ENCODE results near the gene ORMDL3.
"Not testable (repeated sequence)": the region's sequence is repeated elsewhere in the genome, so short reads cannot be mapped to it uniquely, and the experiment has no call there.

The ORMDL3 gene

DNA sequence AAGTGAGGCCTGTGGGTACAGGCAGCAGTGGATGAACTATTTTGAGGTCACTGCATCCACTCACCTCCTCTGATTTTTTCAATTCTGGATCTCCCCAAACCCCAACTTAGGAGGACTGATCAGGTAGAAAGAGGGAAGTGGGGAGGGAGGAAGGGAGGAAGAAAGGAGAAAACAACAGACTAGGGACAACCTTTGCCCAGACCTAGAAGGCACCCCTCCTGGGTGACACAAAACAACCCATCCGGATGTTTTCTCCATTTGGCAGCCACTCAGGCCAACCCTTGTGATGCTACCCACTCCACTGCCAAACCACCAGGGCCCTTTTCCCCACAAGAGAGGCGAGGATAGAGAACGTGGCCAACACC lies 2.7 kb downstream of the ORMDL3 start:
- DNase-seq (ENCODE audit: low spot score) = no peak

DNA sequence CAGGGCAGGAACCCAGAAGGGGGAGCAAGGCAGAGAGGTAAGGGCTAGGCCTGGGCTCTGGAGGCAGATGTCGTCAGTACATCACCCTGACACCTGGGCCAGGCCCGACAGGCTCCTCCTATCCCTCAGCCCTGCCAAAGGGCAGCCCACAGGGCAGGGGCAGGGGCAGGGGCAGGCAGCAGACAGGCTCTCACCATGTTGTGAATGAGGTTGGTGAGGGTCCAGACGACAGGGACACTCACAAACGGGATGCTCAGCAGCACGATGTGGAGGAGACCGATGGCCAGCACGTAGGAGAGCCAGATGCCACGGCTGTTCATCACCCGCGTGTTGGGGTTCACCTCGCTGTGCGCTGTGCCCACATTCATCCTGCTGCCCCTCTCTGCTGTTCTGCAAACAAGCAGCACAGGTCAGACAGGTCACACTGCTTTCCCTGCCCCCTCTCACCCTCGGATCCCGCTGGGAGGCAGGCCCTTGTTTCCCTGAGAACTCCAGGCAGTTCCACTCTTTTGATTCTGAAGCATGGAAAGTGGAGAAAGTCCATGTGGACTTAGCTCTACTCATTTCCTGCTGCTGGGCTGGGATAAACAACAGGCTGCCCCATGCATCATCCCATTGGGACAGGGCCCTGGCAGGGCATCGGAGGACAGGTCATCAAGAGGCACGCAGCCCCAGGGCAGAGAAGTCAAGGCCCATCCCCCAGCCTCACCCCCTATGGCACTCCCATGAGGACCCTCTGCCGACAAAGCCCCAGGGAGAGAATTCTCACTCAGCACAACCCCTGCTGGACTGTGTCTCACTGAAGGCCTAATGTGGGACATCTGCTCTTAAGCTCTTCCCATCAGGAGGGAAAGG lies 3.3 kb downstream of the ORMDL3 start:
- DNase-seq (ENCODE audit: low spot score) = no peak

DNA sequence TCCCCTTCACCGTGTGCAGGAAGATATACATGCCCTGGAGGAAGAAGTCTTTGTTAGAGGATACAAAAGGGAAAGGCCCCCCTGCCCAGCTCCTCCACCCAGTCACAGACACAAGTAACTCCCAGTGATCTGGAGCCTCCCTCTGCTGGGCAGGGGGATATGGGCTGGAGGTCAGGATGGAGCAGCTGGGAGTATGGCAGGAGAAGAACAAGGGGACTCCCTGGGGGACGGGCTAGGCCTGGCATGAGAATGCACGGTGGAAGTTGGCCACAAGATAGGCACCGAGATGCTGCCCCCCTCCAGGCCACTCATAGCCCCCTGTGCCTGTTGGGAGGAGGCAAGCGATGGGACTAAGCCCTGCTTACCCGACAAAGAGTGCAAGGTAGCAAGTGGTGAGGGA lies 4.2 kb downstream of the ORMDL3 start:
- DNase-seq (ENCODE audit: low spot score) = no peak

DNA sequence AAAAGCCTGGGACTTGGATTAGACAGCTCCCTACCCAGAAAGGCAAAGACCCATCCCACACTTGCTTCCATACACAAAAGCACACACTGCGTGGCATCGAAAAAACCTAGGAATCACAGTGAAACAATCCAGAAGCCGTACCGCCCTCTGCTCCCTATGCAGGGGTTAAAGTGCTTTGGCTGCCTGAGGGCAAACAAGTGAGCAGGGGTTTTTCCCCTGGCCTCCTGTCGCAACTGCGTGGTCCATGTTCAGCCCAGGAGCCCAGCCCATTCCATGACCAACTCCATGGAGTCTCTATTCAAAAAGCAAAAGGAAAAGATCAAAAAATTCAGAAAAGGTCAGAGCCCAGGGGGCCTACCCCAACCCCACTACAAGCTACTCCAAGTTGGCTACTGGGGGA lies 5.4 kb downstream of the ORMDL3 start:
- DNase-seq (ENCODE audit: low spot score) = no peak

DNA sequence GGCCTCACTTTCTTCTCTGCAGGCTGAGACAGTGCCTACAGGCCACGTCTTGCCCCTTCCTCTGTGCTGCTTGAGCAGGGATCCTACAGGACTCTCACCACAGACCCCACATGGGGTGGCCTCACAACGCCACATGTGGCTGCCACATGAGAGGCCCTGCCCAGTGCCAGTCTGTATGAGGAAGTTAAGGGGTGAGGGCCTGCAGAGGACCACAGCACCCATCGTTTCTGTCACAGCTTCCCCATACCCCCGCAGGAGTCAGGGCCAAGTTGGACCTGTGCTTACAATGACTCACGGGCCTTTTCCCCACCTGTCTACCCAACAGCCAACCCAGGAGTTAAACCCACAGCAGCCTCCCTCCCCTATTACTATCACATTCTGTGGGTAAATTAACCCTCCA lies 6.1 kb downstream of the ORMDL3 start:
- no peak for DNase-seq (ENCODE audit: low spot score)

DNA sequence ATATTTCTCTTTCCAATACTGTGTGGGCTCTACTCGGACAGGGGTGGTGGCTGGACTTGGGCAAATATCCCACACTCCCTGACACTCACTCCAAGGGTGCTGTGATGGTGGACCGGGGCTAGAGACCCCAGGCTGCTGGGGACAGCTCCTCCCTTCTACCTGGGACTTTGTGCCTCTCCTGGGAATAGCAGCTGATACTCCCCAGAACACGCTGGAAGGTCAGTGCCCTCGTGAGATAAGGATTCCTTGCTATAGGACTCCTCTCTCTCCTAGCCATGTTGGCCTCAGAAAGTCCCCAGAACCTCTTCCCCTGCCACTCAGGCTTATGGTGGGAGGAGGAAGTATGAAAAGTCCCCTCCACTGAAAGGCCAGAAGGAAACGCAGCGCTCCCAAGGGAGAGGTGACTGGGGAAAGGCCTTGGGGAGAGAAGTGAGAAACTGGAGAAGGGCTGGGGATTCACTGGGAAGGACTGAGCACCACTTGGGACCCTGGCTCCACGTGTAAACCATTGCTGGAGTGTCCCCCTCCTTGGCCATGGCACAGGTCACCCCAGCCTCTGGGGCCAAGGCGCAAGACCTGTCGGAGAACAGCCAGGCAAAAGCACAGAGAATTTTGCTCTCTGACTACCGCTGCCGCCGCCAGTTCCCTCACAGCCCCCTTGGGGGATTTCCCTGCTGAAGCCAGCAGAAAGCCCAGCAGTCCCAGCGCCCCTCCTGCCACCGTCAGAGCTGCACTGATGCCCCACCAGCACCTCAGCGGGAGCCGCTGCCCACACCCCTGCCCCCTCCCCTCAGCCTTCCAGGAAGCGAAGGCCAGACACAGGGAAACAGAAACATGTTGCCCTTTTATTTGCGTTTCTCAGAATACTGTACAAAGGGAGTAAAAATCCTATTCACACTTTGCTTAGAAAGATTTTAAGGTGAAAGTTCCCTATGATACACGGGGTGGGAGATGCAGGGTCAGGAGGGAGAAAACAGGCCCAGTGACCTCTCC lies 6.9 kb downstream of the ORMDL3 start:
- no peak for DNase-seq (ENCODE audit: low spot score)

DNA sequence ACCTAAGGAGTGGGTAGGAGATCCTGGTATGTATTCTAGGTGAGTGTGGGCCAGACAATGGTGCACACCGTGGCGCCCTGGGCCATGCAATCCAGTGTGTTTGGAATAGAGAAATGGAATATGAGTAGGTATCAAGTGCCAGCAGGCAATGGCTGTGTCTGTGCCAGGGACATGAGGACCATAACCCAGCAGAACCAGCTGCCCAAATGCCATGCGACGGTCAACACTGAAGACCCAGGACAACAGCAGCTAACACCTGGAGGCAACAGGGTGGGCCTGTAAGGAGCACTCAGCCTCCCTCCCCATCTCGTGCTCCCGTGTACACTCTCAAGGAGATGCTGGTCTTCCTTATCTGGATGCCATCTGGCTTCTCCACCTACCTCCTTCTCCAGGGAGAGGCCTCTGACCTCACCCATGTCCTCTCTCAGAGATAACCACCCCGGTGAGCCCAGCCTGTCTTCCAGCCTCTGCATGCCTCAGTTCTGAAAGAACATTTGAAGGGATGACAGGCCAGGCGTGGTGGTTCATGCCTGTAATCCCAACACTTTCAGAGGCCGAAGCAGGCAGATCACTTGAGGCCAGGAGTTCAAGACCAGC lies 8.2 kb downstream of the ORMDL3 start:
- no peak for DNase-seq (ENCODE audit: low spot score)

DNA sequence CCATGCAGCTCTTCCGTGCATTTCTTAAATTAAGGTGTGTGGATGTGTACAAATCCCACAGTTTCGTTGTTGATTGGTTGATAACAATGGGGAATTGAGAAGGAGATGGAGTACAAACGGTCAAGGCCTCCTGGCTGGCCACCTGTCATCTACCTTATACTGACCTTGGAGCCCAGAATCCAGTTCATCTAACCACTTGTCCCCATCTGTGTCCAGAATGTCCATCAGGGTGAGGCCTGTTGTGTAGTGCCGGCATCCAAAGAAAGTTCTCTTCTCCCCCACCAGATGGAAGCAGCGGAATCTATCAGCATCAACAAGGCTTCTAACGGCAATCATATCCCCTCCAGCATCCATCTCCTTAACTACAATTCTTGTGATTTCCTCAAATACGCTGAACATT lies 10.5 kb downstream of the ORMDL3 start:
- peak; percentile 35 for DNase-seq (ENCODE audit: low spot score)

DNA sequence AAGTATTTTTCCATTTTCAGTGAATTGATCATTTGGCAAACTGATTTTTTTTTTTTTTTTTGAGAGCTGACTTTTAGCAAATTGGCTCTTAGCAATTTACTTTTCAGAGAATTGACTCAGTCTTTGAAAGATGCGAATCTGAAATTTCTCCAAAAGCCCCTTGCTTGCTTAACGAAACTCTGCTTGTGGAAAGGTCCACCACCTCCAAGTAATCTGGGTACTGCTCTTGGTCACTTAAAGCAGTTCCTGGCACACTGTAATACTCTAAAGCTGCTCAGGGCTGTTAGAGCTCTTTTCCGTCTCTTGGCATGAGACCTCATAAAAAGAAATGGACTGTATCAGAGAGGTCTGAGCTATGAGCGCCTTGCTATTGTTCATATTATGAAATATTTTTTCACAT lies 11.8 kb downstream of the ORMDL3 start:
- no peak for DNase-seq (ENCODE audit: low spot score)

DNA sequence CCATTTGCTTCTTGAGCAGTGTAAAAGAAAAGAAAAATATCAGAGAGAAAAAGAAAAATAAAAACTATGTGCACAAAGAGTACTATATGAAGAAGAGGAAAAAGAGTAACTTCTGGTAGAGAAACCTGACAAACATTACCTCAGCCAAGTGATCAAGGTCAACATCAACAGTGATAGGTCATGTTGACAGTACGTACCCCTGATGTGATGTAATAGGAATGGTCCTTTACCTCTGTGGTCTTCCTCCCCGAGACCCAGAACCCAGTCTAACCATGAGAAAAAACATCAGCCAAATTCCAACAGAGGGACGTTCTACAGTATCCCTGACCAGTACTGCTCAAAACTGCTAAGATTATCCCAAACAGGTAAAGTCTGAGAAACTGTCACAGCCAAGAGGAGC lies 13.4 kb downstream of the ORMDL3 start:
- DNase-seq (ENCODE audit: low spot score) = no peak

DNA sequence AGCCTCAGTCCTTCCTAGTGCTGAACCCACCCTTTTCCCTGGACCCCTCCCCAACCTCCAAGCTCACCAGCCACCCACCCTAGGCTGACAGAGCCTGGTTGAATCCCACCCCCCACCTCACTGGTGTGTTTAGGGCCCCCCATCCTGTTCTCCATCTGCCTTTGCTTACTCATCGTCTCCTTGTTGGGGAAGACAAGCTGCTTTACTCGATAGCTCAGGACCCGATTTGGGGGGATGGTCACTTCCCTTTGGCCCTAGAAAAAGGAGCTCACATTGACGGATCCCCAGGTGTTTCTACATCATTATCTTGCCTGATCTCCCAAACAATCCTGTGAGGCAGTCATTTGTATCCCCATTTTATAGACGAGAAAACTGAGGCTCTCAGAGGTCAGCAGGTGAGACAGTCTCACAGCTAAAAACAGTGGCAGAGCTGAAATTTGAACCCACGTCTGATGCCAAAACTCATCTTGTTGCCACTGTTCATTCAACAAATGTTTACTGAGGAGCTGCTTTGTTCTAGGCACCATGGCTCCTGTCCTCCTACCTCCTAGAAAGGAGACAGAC lies 18.5 kb downstream of the ORMDL3 start:
- DNase-seq (ENCODE audit: low spot score) = no peak

DNA sequence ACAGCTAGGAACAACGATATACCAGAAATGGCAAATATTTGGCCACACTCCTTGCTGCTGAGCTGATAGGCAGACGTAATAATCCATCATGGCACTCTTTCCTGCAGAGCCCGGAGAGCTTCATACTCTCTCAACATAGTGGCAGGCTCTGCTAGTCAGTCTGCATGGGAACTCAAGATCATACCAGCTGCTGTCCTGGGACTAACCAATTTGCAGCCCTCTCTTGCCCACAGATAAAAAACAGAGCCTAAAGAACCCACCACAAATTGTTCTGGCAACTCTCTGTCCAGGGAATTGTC lies 22.5 kb downstream of the ORMDL3 start:
- DNase-seq (ENCODE audit: low spot score) = no peak

DNA sequence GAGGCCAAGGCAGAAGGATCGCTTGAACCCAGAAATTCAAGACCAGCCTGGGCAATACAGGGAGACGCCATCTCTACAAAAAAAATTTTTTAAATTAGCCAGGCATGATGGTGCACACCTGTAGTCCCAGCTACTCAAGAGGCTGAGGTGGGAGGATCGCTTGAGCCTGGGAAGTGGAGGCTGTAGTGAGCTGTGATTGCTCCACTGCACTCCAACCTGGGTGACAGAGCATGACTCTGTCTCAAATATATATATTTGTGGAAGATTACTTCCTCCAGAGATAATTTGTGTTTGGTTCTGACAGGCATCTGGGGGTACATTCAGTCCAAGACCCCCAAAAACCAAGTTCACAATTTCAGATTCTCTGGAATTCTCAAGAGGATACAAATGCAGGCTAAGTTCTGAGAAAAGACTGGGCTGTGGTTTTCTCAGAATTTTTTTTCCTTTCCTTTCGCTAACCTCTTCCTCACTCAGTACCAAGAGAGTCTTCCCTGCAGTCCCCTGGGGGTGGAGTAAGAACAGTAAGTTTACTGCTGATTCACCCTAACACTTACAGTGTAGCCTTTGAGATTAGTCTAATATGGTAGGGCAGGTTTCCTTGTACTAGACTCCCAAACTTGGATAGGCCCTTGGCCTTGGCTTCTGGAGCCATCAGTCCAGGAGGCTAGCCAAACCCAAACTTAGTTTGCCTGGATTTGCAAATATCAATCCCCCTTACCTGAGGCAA lies 24.1 kb downstream of the ORMDL3 start:
- no peak for DNase-seq (ENCODE audit: low spot score)

DNA sequence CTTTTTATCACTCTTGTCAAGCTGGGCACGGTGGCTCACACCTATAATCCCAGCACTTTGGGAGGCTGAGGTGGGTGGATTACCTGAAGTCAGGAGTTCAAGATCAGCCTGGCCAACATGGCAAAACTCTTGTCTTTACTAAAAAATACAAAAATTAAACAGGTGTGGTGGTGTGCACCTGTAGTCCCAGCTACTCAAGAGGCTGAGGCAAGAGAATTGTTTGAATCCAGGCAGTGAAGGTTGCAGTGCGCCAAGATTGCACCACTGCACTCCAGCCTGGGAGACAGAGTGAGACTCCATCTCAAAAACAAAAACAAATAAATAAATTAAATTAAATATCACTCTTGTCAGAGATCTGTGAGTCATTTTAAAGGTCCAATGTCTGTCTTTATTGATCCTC lies 25.4 kb downstream of the ORMDL3 start:
- not testable (repeated sequence) for DNase-seq (ENCODE audit: low spot score)

DNA sequence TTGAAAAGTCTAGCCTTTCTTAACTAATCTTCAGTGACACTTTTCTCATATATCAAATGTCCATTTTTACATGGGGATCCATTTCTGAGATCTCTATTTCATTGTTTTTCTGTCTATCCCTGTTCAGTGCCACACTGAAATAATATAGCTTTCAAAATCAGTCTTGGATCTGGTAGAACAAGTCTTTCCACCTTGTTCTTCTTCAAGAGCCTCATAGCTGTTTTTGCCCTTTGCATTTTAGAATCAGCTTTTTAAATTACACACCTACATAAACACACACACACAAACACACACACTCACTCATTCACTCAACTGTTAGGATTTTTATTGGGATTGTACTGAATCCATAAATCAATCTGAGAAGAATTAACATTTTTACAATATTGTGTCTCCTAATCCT lies 28.2 kb downstream of the ORMDL3 start:
- DNase-seq (ENCODE audit: low spot score) = no peak

DNA sequence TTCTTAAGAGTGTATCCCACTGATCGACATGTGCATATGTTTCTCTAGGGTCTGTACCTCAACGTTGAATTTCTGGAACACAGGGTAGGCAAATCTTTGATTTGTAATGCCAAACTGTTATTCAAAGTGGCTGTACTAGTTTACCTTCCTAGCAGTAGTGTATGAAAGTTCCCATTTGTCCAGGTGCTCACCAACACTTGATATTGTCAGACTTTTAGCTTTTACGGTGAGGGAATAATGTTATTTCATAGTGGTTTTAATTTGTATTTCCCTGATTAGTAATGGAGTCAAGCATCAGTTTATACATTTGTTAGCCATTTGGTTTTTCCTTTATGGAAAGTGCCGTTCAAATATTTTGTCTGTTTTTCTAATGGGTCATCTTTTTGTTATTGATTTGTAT lies 29.3 kb downstream of the ORMDL3 start:
- DNase-seq (ENCODE audit: low spot score) = no peak

DNA sequence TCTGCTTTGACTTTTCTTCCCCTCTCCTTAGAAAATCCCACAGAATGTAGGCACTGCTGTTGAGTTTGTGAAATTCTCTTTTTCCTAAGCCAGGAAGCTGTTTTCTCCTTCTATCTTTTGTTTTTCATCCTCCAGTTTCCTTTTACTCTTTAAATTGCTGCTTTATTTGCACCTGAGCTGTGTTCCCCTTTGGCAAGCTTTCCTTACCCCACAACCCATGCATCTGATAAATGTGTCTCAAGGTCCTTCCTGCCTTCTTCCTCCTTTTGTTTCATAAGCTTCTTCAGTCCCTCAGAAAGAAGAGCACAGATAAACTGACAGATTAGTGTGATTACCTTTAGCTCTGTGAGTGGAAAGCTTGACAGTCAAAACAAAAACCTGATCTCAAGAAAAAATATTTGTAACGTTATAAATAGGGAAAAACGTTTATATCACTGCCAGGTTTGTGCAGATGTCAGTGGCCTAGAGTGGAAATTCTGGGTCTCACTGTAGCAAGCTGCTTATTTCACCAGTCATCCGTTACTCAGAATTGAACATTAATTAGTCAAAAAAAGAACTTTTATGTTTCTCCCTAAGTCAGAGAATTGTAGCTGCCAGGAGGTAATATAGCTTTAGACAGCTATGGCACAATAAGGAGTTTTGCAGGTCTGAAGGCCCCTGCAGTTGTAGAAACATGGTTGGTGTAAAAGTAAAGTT lies 32.6 kb downstream of the ORMDL3 start:
- no peak for DNase-seq (ENCODE audit: low spot score)

DNA sequence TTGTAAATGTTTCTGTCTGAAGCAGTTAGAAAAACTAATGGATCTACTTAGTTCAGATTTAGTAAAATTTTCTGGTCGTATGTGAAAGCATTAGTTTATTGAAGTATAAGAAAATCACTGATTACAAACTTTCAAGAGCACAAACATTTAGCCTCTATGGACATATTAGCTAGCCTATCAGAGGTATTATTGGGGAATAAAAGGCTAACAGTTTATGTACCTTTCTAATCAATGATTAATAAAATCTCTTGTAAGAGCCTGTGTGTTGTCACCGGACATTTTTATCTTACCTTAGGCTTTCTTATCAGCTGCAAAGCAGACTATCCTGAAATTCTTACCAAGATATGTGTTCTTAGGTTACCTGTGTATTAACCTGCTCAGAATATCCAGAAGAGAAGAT lies 38.2 kb downstream of the ORMDL3 start:
- no peak for DNase-seq (ENCODE audit: low spot score)

DNA sequence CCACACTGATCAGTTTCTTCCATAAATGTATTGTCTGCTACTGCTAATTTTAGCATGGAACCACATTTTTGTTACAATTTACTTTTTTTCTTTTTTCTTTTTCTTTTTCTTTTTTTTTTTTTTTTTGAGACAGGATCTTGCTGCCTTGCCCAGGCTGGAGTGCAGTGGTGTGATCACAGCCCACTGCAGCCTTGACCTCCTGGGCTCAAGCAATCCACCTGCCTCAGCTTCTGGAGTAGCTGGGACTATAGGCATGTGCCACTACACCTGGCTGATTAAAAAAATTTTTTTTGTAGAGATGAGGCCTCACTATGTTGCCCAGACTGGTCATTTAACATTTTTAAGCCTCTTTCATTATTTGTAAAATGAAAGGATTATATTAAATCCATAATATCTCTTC lies 40.3 kb downstream of the ORMDL3 start:
- DNase-seq (ENCODE audit: low spot score) = no peak

DNA sequence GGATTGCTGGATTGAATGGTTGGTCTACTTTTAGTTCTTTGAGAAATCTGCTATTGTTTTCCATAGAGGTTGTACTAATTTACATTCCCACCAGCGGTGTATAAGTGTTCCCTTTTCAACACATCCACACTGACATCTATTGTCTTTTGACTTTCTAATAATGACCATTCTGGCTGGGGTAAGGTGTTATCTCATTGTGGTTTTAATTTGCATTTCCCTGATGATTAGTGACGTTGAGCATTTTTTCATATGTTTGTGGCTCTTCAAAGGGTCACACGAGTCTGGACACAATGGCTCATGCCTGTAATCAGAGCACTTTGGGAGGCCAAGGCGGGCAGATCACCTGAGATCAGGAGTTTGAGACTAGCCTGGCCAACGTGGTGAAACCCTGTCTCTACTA lies 41.3 kb downstream of the ORMDL3 start:
- not testable (repeated sequence) for DNase-seq (ENCODE audit: low spot score)

DNA sequence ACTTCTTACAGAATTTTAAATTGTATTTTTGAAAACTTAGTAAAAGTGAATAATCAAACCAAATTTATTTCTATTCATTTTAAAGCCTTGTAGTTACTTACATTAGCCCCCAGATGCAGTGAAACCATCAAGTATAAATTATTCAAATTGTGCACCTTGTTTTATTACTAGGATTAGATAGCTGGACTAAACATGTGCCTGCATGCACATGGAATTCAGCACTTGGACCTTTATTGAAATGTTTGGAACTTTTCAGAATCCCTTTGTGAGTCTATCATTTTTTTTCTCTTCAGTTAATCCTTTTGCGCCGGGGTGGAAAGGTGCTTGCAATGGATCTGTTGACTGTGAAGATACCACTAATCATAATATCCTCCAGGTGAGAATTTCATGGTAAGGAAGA lies 54.6 kb downstream of the ORMDL3 start:
- no peak for DNase-seq (ENCODE audit: low spot score)

All from iPS-NIHi11 (cell line).